IMR-90 (cell line): Measurements from ENCODE around the gene STAG1. TPM values are rescaled to one million over a fixed set of nuclear protein-coding genes. Genes with fewer than 3 reads are reported as not detected.
A peak's percentile ranks its signal among the peaks of the same experiment; 100 is the strongest.

Experiments
- ATAC-seq: fragments of 200-7000 bp; cut with Tn5 transposase; 2 replicates; pipeline ENCODE4 v1.9.1; 2020; ENCODE audit warnings: low read depth, mild to moderate bottlenecking, moderate library complexity
- BruUV-seq: library from RNA; stranded (reverse); fragments of 400-500 nt; replicated peaks from 2 replicates; lab custom pipeline; 2021; lab: Mats Ljungman, UMichigan
- CTCF ChIA-PET: fragments of 300-600 bp; formaldehyde crosslinking; extraction: SDS; loops from one replicate; lab custom pipeline; 2021; ENCODE audit warnings: antibody characterized with exemption; lab: Yijun Ruan, JAX
- POLR2A ChIA-PET: fragments of 300-600 bp; sonication (Branson Sonifier 250); formaldehyde crosslinking; loops from one replicate; lab custom pipeline; 2022; ENCODE audit warnings: antibody characterized with exemption; ENCODE audit not compliant: unreplicated experiment; lab: Charles Lee
- DNase-seq: peaks from one replicate; pipeline ENCODE4 v3.0.0; 2013
- H2AFZ ChIP-seq: replicated peaks from 2 replicates; pipeline ENCODE3; 2013; ENCODE audit warnings: low read length, mild to moderate bottlenecking; ENCODE audit not compliant: poor library complexity
- H2AK5ac ChIP-seq: 2 replicates; pipeline ENCODE4 v1.6.1; 2013; ENCODE audit warnings: low read depth, low read length, inconsistent platforms
- H2AK9ac ChIP-seq: replicated peaks from 2 replicates; pipeline ENCODE3; 2013; ENCODE audit warnings: mild to moderate bottlenecking, low read depth, low read length, moderate library complexity; ENCODE audit not compliant: poor library complexity
- H2BK120ac ChIP-seq: 2 replicates; pipeline ENCODE4 v1.6.1; 2013; ENCODE audit warnings: low read depth, low read length, inconsistent platforms
- H2BK15ac ChIP-seq: 3 replicates; pipeline ENCODE4 v1.6.1; 2013; ENCODE audit warnings: low read depth, low read length, inconsistent platforms
- H2BK20ac ChIP-seq: 2 replicates; pipeline ENCODE4 v1.6.1; 2013; ENCODE audit warnings: low read depth, mild to moderate bottlenecking, inconsistent platforms, low read length, moderate library complexity
- H2BK5ac ChIP-seq: 2 replicates; pipeline ENCODE4 v1.6.1; 2013; ENCODE audit warnings: mild to moderate bottlenecking, low read depth, low read length, inconsistent platforms; ENCODE audit not compliant: poor library complexity, severe bottlenecking
- H3K14ac ChIP-seq: replicated peaks from 2 replicates; pipeline ENCODE4 v1.6.1; 2013; ENCODE audit warnings: low read depth, low read length, inconsistent platforms
- H3K18ac ChIP-seq: 2 replicates; pipeline ENCODE4 v1.6.1; 2013; ENCODE audit warnings: low read depth, low read length, control low read depth
- H3K23ac ChIP-seq: 2 replicates; pipeline ENCODE4 v1.6.1; 2013; ENCODE audit warnings: low read depth, low read length, inconsistent platforms
- H3K27ac ChIP-seq: 2 replicates; pipeline ENCODE4 v1.5.1; 2013; ENCODE audit warnings: mild to moderate bottlenecking, control low read depth, low read length; ENCODE audit not compliant: insufficient read depth
- H3K27me3 ChIP-seq: 2 replicates; pipeline ENCODE4 v1.6.1; 2013; ENCODE audit warnings: low read length; ENCODE audit not compliant: control insufficient read depth, insufficient read depth
- H3K36me3 ChIP-seq: 2 replicates; pipeline ENCODE4 v1.6.1; 2013; ENCODE audit warnings: low read length, mixed read lengths; ENCODE audit not compliant: control insufficient read depth, insufficient read depth
- H3K4ac ChIP-seq: 2 replicates; pipeline ENCODE4 v1.6.1; 2013; ENCODE audit warnings: low read depth, low read length, inconsistent platforms
- H3K4me1 ChIP-seq: 2 replicates; pipeline ENCODE4 v1.6.1; 2013; ENCODE audit warnings: low read length, mixed read lengths; ENCODE audit not compliant: control insufficient read depth, insufficient read depth
- H3K4me2 ChIP-seq: 2 replicates; pipeline ENCODE4 v1.6.1; 2013; ENCODE audit warnings: low read depth, mild to moderate bottlenecking, control low read depth, low read length, moderate library complexity
- H3K4me3 ChIP-seq: 2 replicates; pipeline ENCODE4 v1.5.1; 2013; ENCODE audit warnings: low read depth, mild to moderate bottlenecking, control low read depth, low read length, moderate library complexity; ENCODE audit not compliant: insufficient read depth
- H3K56ac ChIP-seq: 2 replicates; pipeline ENCODE4 v1.6.1; 2013; ENCODE audit warnings: low read length, inconsistent platforms; ENCODE audit not compliant: insufficient read depth; ENCODE audit errors: extremely low read depth
- H3K79me1 ChIP-seq, 2 experiments: 2 replicates each; pipeline ENCODE4 v1.6.1; 2013; ENCODE audit warnings: low read length in 2 of 2, inconsistent platforms in 1 of 2, low read depth in 1 of 2
- H3K9ac ChIP-seq: 2 replicates; pipeline ENCODE4 v1.6.1; 2013; ENCODE audit warnings: low read depth, low read length, control low read depth
- H3K9me1 ChIP-seq: 2 replicates; pipeline ENCODE4 v1.6.1; 2013; ENCODE audit warnings: low read length, inconsistent platforms; ENCODE audit not compliant: insufficient read depth
- H3K9me3 ChIP-seq: 2 replicates; pipeline ENCODE4 v1.6.1; 2013; ENCODE audit warnings: low read length; ENCODE audit not compliant: control insufficient read depth, insufficient read depth
- H4K20me1 ChIP-seq: 2 replicates; pipeline ENCODE4 v1.6.1; 2013; ENCODE audit warnings: low read length, inconsistent platforms; ENCODE audit not compliant: insufficient read depth
- H4K5ac ChIP-seq: 2 replicates; pipeline ENCODE4 v1.6.1; 2013; ENCODE audit warnings: mild to moderate bottlenecking, low read depth, low read length, control low read depth
- H4K8ac ChIP-seq, 2 experiments: 2 replicates each; pipeline ENCODE4 v1.6.1; 2013; ENCODE audit warnings: low read depth in 2 of 2, low read length in 2 of 2, control low read depth in 1 of 2, inconsistent platforms in 1 of 2
- H4K91ac ChIP-seq: 2 replicates; pipeline ENCODE4 v1.6.1; 2013; ENCODE audit warnings: low read depth, low read length, inconsistent platforms; ENCODE audit not compliant: insufficient read depth
- BHLHE40 ChIP-seq: fragments of 150-350 bp; IDR thresholded peaks from 2 replicates; pipeline ENCODE4 v1.6.1; 2016; ENCODE audit warnings: mild to moderate bottlenecking, low read depth, low read length
- CEBPB ChIP-seq: IDR thresholded peaks from 2 replicates; pipeline ENCODE4 v1.6.1; 2012; ENCODE audit warnings: low read depth, low read length, improper control_type of control experiment
- CHD1 ChIP-seq: IDR thresholded peaks from 2 replicates; pipeline ENCODE4 v1.6.1; 2012; ENCODE audit warnings: low read depth, low read length, improper control_type of control experiment
- FOS ChIP-seq: fragments of 150-350 bp; IDR thresholded peaks from 2 replicates; pipeline ENCODE4 v1.6.1; 2016; ENCODE audit warnings: low read depth, low read length
- MAFK ChIP-seq: IDR thresholded peaks from 2 replicates; pipeline ENCODE4 v1.6.1; 2012; ENCODE audit warnings: low read depth, low read length, improper control_type of control experiment
- MAZ ChIP-seq: IDR thresholded peaks from 2 replicates; pipeline ENCODE4 v1.6.1; 2012; ENCODE audit warnings: low read depth, mild to moderate bottlenecking, low read length, improper control_type of control experiment, moderate library complexity, borderline replicate concordance
- MXI1 ChIP-seq: IDR thresholded peaks from 2 replicates; pipeline ENCODE4 v1.6.1; 2012; ENCODE audit warnings: low read depth, mild to moderate bottlenecking, low read length, moderate library complexity, borderline replicate concordance
- NFE2L2 ChIP-seq: fragments of 150-350 bp; IDR thresholded peaks from 2 replicates; pipeline ENCODE4 v1.6.1; 2016; ENCODE audit warnings: low read depth, mild to moderate bottlenecking, low read length
- POLR2A ChIP-seq: IDR thresholded peaks from 2 replicates; pipeline ENCODE4 v1.6.1; 2012; ENCODE audit warnings: mild to moderate bottlenecking, low read depth, low read length
- RAD21 ChIP-seq: IDR thresholded peaks from 2 replicates; pipeline ENCODE4 v1.6.1; 2012; ENCODE audit warnings: low read length, improper control_type of control experiment
- RCOR1 ChIP-seq: IDR thresholded peaks from 2 replicates; pipeline ENCODE4 v1.6.1; 2012; ENCODE audit warnings: mild to moderate bottlenecking, low read length, improper control_type of control experiment; ENCODE audit not compliant: insufficient replicate concordance
- RFX5 ChIP-seq: IDR thresholded peaks from 2 replicates; pipeline ENCODE4 v1.8.0; 2012; ENCODE audit warnings: low read depth, mild to moderate bottlenecking, low read length, moderate library complexity
- SMC3 ChIP-seq: fragments of 150-350 bp; IDR thresholded peaks from 2 replicates; pipeline ENCODE4 v1.6.1; 2016; ENCODE audit warnings: low read depth, mild to moderate bottlenecking, antibody characterized with exemption, low read length, moderate library complexity
- WGBS, 2 experiments: methylation state at CpG; one replicate each; pipeline versions ENCODE4 v1.1.5 to v1.1.7; 2013; ENCODE audit warnings: missing lambda C conversion rate in 2 of 2; ENCODE audit not compliant: insufficient read length in 1 of 2; ENCODE audit errors: extremely low coverage in 2 of 2; 5-methylcytosine and 5-hydroxymethylcytosine counted together
- dilution Hi-C: fragments of 300-500 bp; cut with HindIII; formaldehyde crosslinking; loops from one replicate; pipeline ENCODE4 v1.14.3; 2018; ENCODE audit warnings: low sequenced_read_pairs; ENCODE audit not compliant: unreplicated experiment
- in situ Hi-C: fragments of 300-500 bp; cut with MboI; formaldehyde crosslinking; loops from 3 replicates; pipeline ENCODE4 v1.14.3; 2019; ENCODE audit warnings: low sequenced_read_pairs, inconsistent platforms, mixed read lengths
- intact Hi-C: fragments of 100-400 bp; cut with micrococcal nuclease; formaldehyde crosslinking; loops from 2 replicates; pipeline ENCODE4 v1.10.0; 2022
- polyA plus RNA-seq, 3 experiments: library from polyadenylated mRNA; depleted of rRNA; stranded (reverse); fragments of >200 nt; gene quantifications; 2 replicates each; pipeline ENCODE4 v1.2.3, GENCODE V29; 2012; ENCODE audit warnings: low replicate concordance in 1 of 3
- total RNA-seq: library from RNA; depleted of rRNA; stranded (reverse); fragments of >200 nt; gene quantifications from 2 replicates; pipeline ENCODE4 v1.2.3, GENCODE V29; 2012
- TF ChIP-seq, protein P1 (sequence below): fragments of 150-350 bp; IDR thresholded peaks from 2 replicates; pipeline ENCODE4 v1.6.1; 2017; ENCODE audit warnings: mild to moderate bottlenecking, antibody characterized with exemption, low read length, low read depth
- TF ChIP-seq, protein P2 (sequence below): conservative IDR thresholded peaks from 2 replicates; pipeline ENCODE4 v1.5.1; 2012; ENCODE audit warnings: mild to moderate bottlenecking, low read depth, low read length, improper control_type of control experiment
- TF ChIP-seq, protein P3 (sequence below): fragments of 150-350 bp; IDR thresholded peaks from 2 replicates; pipeline ENCODE4 v1.6.1; 2016; ENCODE audit warnings: low read depth, mild to moderate bottlenecking, low read length, moderate library complexity, borderline replicate concordance

Gene STAG1
- total and polyA plus RNA-seq, 2 of the 4 experiments (the other 2 are of a cell fraction), result 9.6 to 32.3 TPM

DNA sequence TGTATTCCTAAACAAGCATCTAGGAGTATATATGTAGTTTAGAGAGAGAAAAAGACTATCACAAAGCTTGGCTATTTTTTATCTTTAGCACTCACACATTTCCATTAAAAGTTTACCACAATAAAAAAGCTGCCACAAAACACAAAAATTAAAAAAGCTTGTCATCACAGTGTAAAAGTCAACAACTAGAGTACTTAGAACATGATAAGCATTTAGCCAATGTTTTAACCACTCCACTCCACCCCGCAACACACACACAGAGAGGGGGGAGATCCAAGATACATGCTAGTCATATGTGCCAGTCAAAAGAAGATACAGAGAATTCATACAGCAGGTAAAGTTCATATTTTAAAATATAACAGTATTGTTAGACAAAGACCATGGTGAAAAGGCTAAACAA lies 79.7 kb downstream of the STAG1 start:
- Histone ChIP-seq H3K14ac (no peak overlapping the region; the same call in 1 of the 2 replicates), H3K23ac (no peak overlapping the region; the same call in 1 of the 2 replicates), H3K27me3 (no peaks in the 10 kb centered on the region), H2AFZ (no peak overlapping the region), H2BK15ac (no peak overlapping the region), H3K4me2 (no peak overlapping the region), H3K4me3 (no peak overlapping the region), H3K4me1 (peaks cover 5% of the 10 kb centered on the region), H3K36me3 (peaks cover 2% of the 10 kb centered on the region; the same call in 1 of the 2 replicates), H3K9me3 (no peaks in the 10 kb centered on the region), H2BK120ac (no peak overlapping the region), H4K91ac (no peak overlapping the region), H3K27ac (no peak overlapping the region), H3K56ac (no peak overlapping the region), H4K5ac (no peak overlapping the region), H4K8ac (no peak overlapping the region; a peak in 1 of 4 replicates), H2BK20ac (no peak overlapping the region), H4K20me1 (peaks cover 19% of the 10 kb centered on the region; the same call in 1 of the 2 replicates), H3K18ac (no peak overlapping the region; the same call in 1 of the 2 replicates), H3K9me1 (peaks cover 9% of the 10 kb centered on the region), H3K4ac (no peak overlapping the region), H2BK5ac (peak overlapping the region; percentile 66), H2AK9ac (no peak overlapping the region), H2AK5ac (no peak overlapping the region), H3K9ac (no peak overlapping the region), H3K79me1 (peaks cover 29 to 70% of the 10 kb centered on the region in 2 experiments)
- dilution Hi-C loops (no loop called here), in situ Hi-C loops (no loop called here), intact Hi-C loops (no loop called here)
- ATAC-seq, result no peak
- DNase-seq, result no peak
- ChIA-PET POLR2A (no interaction called here), CTCF (interaction anchor here (0.9 to 1.0 kb wide), 2 partner anchors 8 to 80 kb away, joined by 3 to 8 read pairs; partner anchors contain the start of gene STAG1)
- TF ChIP-seq MAFK, result no peak
- TF ChIP-seq FOS, result no peak
- no peak for TF ChIP-seq CEBPB
- TF ChIP-seq SMC3, result no peak
- TF ChIP-seq MXI1, result no peak
- no peak for TF ChIP-seq MAZ
- TF ChIP-seq, protein P1, sequence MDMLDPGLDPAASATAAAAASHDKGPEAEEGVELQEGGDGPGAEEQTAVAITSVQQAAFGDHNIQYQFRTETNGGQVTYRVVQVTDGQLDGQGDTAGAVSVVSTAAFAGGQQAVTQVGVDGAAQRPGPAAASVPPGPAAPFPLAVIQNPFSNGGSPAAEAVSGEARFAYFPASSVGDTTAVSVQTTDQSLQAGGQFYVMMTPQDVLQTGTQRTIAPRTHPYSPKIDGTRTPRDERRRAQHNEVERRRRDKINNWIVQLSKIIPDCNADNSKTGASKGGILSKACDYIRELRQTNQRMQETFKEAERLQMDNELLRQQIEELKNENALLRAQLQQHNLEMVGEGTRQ, result no peak
- no peak for TF ChIP-seq CHD1
- TF ChIP-seq, protein P2, sequence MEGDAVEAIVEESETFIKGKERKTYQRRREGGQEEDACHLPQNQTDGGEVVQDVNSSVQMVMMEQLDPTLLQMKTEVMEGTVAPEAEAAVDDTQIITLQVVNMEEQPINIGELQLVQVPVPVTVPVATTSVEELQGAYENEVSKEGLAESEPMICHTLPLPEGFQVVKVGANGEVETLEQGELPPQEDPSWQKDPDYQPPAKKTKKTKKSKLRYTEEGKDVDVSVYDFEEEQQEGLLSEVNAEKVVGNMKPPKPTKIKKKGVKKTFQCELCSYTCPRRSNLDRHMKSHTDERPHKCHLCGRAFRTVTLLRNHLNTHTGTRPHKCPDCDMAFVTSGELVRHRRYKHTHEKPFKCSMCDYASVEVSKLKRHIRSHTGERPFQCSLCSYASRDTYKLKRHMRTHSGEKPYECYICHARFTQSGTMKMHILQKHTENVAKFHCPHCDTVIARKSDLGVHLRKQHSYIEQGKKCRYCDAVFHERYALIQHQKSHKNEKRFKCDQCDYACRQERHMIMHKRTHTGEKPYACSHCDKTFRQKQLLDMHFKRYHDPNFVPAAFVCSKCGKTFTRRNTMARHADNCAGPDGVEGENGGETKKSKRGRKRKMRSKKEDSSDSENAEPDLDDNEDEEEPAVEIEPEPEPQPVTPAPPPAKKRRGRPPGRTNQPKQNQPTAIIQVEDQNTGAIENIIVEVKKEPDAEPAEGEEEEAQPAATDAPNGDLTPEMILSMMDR, result no peak
- no peak for TF ChIP-seq RCOR1
- TF ChIP-seq RAD21, result no peak
- TF ChIP-seq RFX5, result no peak
- TF ChIP-seq BHLHE40, result no peak
- TF ChIP-seq, protein P3, sequence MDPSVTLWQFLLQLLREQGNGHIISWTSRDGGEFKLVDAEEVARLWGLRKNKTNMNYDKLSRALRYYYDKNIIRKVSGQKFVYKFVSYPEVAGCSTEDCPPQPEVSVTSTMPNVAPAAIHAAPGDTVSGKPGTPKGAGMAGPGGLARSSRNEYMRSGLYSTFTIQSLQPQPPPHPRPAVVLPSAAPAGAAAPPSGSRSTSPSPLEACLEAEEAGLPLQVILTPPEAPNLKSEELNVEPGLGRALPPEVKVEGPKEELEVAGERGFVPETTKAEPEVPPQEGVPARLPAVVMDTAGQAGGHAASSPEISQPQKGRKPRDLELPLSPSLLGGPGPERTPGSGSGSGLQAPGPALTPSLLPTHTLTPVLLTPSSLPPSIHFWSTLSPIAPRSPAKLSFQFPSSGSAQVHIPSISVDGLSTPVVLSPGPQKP, result no peak
- no peak for TF ChIP-seq POLR2A
- TF ChIP-seq NFE2L2, result no peak
- BruUV-seq, result no TSS peak
- no CpG with 5 or more reads among the region's 1 CpG for WGBS, 2 experiments
